ENCODE measurements around the gene RNASE7.
"Not testable (repeated sequence)": the region's sequence is repeated elsewhere in the genome, so short reads cannot be mapped to it uniquely, and the experiment has no call there.

Gene RNASE7

GRCh38 chr14:21041676-21042433 lies at the start of gene RNASE7:
RNASE7 (plus strand) TSS chr14:21042362; CDS start chr14:21042993, 631 bp downstream.
- no peak for DNase-seq (ENCODE audit: low read depth)

GRCh38 chr14:20996521-20996920 lies 45.6 kb upstream of the RNASE7 start:
- no peak for DNase-seq (ENCODE audit: low read depth)

GRCh38 chr14:20997115-20997514 lies 45.0 kb upstream of the RNASE7 start:
- no peak for DNase-seq (ENCODE audit: low read depth)

DNA sequence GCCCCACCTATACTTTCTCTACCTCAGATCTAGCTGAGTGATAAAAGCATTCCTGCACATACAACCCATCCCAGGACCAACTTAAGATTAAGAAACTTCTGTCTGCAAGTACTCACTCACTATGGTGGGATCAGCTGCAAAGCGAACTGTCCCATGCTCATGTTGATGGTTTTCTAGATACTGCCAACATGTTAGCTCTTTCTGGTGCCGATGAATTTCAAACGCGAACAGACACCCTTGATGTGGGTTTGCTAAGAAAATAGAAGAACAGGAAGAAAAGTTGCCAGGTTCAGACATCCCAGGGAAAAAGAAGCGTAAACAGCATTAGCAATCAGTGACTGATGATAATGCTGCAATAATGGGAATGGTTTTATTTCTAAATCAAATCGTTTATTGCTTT lies 44.6 kb upstream of the RNASE7 start:
- DNase-seq (ENCODE audit: low read depth) = no peak

DNA sequence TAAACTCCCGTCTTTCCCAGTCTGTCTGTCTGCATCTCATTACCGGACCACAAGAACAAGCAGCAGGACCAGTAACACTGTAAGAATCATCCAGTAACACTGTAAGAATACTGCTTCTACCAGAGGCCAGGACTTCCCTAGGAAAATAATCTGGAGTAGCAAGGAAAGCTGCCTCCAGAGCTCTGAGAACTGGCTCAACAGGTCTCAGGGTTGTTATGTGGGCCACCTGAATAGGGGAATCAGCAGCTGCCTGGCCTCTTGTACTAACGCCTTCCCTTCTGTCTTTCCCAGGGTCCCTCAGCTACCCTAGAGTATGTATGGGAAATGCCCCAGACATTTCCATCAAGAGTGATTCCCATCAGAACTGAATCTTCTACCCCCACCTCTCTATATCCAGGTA lies 44.0 kb upstream of the RNASE7 start:
- DNase-seq (ENCODE audit: low read depth) = no peak

GRCh38 chr14:20998674-20999366 lies 43.3 kb upstream of the RNASE7 start, which contains the start of gene SLC39A2:
SLC39A2 (plus strand) TSS chr14:20999293; CDS start chr14:20999447, 154 bp downstream.
- no peak for DNase-seq (ENCODE audit: low read depth)

GRCh38 chr14:20999591-20999990 lies 42.6 kb upstream of the RNASE7 start:
- DNase-seq (ENCODE audit: low read depth) = no peak

DNA sequence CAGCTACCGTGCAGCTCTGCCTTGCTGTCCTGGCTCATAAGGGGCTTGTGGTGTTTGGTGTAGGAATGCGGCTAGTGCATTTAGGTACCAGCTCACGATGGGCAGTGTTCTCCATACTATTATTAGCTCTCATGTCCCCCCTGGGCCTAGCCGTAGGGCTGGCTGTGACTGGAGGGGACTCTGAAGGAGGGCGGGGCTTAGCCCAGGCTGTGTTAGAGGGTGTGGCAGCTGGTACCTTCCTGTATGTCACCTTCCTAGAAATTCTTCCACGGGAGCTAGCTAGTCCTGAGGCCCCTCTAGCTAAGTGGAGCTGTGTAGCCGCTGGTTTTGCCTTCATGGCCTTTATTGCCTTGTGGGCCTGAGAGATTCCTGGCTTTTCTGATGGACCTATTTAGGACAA lies 40.9 kb upstream of the RNASE7 start:
- no peak for DNase-seq (ENCODE audit: low read depth)

DNA sequence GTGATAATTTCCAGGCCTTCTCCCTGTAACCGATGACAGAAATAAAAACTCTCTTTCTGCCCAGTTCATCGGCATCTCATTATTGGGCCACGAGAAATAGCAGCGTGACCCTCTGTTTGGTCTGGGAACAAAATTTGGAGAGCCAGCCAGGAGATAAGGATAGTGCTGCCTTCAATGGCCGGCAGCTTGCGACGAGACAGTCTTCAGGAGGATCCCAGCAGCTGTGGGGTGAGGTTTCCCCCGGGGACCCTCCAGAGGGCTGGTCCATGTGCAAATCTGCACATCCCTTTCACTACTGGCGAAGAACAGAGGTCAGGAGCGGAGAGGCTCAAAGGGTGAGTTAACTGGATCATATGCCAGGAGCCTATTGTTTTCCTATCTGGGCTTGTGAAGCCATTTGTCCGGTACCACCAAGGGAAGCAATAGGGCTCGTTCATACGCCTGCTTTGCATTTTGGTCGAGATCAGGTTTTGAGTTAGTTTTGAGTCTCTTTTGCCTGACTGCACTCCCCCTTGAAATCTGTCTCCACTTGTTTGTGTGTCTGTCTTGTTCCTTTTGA lies 38.3 kb upstream of the RNASE7 start:
- no peak for DNase-seq (ENCODE audit: low read depth)

DNA sequence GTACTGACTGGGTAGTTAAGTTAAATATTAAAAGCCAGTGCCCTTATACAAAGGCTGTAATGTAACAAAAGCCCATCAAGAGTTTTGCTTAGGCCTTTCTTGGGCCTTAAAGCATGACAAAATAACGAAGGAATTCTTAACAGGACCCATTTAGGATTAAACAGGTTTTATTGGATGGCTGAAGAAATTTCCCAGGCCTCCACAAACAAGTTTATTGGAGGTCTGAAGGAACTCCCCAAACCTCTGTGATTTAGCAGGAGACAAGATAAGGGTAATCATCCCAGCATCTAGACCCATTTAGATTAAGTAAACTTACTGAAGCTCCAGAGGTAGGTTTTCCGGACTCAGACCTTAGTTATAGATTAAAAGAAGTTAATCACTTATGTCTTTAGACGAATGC lies 32.4 kb upstream of the RNASE7 start:
- not testable (repeated sequence) for DNase-seq (ENCODE audit: low read depth)

GRCh38 chr14:21011136-21011535 lies 31.0 kb upstream of the RNASE7 start:
- no peak for DNase-seq (ENCODE audit: low read depth)

- peak; percentile 64 for DNase-seq (ENCODE audit: low read depth)
These were observed 27.4 kb upstream of the RNASE7 start for GRCh38 chr14:21014761-21015190.

- DNase-seq (ENCODE audit: low read depth) = no peak
These were observed 26.9 kb upstream of the RNASE7 start for GRCh38 chr14:21015312-21015711.

- DNase-seq (ENCODE audit: low read depth) = no peak
These were observed 25.6 kb upstream of the RNASE7 start for GRCh38 chr14:21016413-21017190.

DNA sequence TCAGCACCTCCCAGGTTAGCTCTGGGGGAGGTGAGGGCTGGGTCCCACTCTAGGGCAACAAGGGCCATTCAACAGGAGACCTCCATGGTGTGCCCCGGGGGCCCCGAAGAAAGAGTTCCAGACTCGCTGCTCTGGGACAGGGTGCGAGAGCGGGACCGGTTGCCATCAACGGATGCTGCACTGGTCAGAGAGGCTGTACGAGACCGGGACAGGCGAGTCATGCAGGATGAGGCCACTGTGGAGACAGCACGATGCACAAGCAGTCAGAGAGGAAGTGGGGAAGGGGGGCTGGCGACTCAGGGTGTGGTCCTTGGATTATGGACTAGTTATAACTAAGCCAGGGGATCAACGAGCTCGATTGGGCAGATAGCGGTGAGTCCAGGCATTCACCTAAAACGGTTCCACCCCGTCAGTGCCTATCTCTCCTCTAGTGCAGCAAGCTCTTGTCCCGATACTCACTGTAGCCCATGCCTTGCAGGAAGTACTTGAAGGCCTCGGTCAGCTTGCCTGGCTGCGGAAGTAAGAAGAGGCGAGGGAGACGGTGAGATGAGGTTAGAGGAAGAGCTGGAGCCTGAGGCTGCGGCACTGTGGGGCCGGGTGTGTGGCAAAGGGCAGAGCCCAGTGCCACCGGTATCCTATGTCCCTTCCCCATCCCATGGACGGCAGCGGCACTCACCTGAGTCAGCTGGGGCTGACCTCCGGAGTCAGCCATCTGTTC lies 24.5 kb upstream of the RNASE7 start:
- no peak for DNase-seq (ENCODE audit: low read depth)

- no peak for DNase-seq (ENCODE audit: low read depth)
These were observed 23.9 kb upstream of the RNASE7 start for GRCh38 chr14:21018286-21018685.

- DNase-seq (ENCODE audit: low read depth) = no peak
These were observed 23.4 kb upstream of the RNASE7 start for GRCh38 chr14:21018781-21019180.

DNA sequence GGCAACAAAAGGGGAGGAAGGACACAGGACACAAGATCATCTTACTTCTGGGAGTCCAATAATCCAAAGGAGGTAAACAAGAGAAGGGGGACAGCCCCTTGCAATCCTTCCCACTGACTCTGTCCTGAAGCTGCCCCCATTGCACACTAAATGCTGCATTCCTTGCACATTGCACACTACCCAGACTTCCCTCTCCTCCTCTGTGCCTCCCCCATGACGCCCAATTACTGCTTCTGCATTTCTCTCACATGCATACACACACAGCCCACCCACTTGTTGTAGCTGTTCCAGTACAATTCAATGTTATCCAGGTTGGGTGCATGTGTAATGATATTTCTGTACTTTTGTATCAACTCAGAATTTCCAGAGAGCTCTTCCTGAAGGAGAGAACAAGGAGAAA lies 22.8 kb upstream of the RNASE7 start:
- DNase-seq (ENCODE audit: low read depth) = no peak

GRCh38 chr14:21020977-21021545 lies 21.1 kb upstream of the RNASE7 start:
- DNase-seq (ENCODE audit: low read depth) = no peak

DNA sequence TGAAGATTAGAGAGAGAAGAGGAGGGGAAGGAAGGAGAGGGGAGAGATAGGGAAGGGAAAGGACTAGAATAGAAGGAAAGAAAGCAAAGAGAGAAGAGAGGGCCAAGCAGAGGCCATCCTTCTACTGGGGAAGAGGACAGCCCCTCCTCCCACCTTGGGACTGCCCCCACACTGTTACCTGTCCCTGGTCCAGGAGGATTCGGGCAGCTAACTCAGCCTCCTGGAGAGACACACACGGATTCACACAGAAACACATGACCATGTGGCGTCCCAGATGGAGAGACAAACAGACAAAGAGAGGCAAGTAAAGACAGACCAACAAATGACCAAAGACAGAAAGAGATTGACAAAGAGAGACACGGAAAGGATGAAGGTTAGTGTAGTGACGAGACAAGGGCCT lies 19.5 kb upstream of the RNASE7 start:
- no peak for DNase-seq (ENCODE audit: low read depth)

DNA sequence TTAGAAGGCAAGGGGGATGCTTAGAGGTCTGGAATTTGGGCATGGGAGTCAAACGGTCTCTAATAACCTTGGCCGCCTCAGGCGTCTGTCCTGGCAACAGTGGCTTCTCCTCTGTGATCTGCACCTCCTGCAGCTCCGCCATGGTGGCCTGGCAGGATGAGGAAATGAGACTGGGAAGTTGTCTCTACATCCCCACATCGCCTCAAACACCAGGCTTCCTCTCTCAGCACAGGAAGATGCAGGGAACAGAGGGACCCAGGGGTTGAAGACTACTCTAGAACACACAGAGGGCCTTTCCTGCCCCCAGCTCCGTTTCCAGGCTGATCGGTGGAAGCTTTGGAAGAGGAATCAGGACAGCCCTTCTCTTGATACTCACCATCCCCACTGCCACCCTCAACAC lies 19.0 kb upstream of the RNASE7 start:
- no peak for DNase-seq (ENCODE audit: low read depth)
